ENCODE data around the gene ENDOG.

GRCh38 chr9:128840524-128840923 is 22.2 kb downstream of the ENDOG start:
- TF ChIP-seq, protein P1, sequence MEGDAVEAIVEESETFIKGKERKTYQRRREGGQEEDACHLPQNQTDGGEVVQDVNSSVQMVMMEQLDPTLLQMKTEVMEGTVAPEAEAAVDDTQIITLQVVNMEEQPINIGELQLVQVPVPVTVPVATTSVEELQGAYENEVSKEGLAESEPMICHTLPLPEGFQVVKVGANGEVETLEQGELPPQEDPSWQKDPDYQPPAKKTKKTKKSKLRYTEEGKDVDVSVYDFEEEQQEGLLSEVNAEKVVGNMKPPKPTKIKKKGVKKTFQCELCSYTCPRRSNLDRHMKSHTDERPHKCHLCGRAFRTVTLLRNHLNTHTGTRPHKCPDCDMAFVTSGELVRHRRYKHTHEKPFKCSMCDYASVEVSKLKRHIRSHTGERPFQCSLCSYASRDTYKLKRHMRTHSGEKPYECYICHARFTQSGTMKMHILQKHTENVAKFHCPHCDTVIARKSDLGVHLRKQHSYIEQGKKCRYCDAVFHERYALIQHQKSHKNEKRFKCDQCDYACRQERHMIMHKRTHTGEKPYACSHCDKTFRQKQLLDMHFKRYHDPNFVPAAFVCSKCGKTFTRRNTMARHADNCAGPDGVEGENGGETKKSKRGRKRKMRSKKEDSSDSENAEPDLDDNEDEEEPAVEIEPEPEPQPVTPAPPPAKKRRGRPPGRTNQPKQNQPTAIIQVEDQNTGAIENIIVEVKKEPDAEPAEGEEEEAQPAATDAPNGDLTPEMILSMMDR (IDR thresholded peaks at IDR 0.05): no peak
- TF ChIP-seq POLR2A (IDR thresholded peaks at IDR 0.05): no peak
- peak; percentile 44 for TF ChIP-seq POLR2AphosphoS5 (IDR thresholded peaks at IDR 0.05)
